Esophagus (tissue), 2 donors: Measurements from ENCODE around the gene AP2A1. TPM values are rescaled to one million over a fixed set of nuclear protein-coding genes. Genes with fewer than 3 reads are reported as not detected.

ENCODE experiments used
- H3K27ac ChIP-seq, 2 donors: one replicate each; pipeline ENCODE4 v1.5.1; 2013; ENCODE audit warnings: low read depth in 2 of 2, mild to moderate bottlenecking in 2 of 2, inconsistent platforms in 1 of 2, low read length in 1 of 2, moderate library complexity in 1 of 2
- H3K27me3 ChIP-seq, 2 donors: one replicate each; pipeline ENCODE4 v1.6.1; 2013; ENCODE audit warnings: low read length in 2 of 2, control low read depth in 1 of 2, mild to moderate bottlenecking in 1 of 2; ENCODE audit not compliant: insufficient read depth in 2 of 2, control insufficient read depth in 1 of 2
- H3K36me3 ChIP-seq, 2 donors: one replicate each; pipeline ENCODE4 v1.6.1; 2013; ENCODE audit warnings: low read length in 1 of 2; ENCODE audit not compliant: control insufficient read depth in 2 of 2, insufficient read depth in 2 of 2
- H3K4me1 ChIP-seq, 2 donors: one replicate each; pipeline ENCODE4 v1.6.1; 2013; ENCODE audit warnings: low read length in 1 of 2; ENCODE audit not compliant: control insufficient read depth in 2 of 2, insufficient read depth in 2 of 2
- H3K4me3 ChIP-seq, 2 donors: one replicate each; pipeline ENCODE4 v1.5.1; 2013; ENCODE audit warnings: low read length in 2 of 2, mild to moderate bottlenecking in 2 of 2, low read depth in 1 of 2, moderate library complexity in 1 of 2
- H3K9me3 ChIP-seq, 2 donors: one replicate each; pipeline ENCODE4 v1.6.1; 2013; ENCODE audit warnings: mild to moderate bottlenecking in 2 of 2, low read depth in 1 of 2, low read length in 1 of 2, moderate library complexity in 1 of 2; ENCODE audit not compliant: control insufficient read depth in 2 of 2, insufficient read depth in 1 of 2
- WGBS, 2 donors: extraction: QIAGEN DNeasy Blood & Tissue Kit; methylation state at CpG; one replicate each; pipeline ENCODE4 v1.1.7; 2013; 5-methylcytosine and 5-hydroxymethylcytosine counted together
- polyA plus RNA-seq, 2 donors: library from polyadenylated mRNA; stranded (reverse); fragments of 200-250 nt; gene quantifications; one replicate each; pipeline ENCODE4 v1.2.3, GENCODE V29; 2013
- donor health status: healthy with polysubstance abuse.
- donor health status: Bipolar disorder and iron deficiency.

Gene AP2A1
- polyA plus RNA-seq, 2 donors = 37.4 to 40.7 TPM

DNA sequence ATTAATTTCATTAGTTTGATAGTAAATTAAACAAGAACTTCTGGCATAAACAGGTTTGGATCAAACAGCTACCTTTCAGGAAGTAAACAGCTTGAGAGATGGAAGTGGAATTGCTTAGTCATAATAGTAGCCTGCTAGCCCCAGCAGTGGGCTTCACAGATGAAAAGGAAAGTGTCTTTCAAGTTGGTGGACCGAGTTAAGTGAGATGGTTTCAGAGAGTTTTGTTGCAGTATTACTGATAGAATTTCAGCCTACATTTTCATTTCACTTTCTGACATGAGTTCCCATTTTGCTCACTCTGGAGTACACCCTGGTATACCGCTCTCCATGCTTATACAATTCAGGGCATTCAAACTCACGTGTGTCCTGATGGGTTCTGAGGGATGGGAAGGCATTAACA, 82.1 kb downstream of the AP2A1 start:
- H3K27ac ChIP-seq = no peak overlapping the region
- no peaks in the 10 kb centered on the region for H3K27me3 ChIP-seq
- no peaks in the 10 kb centered on the region for H3K9me3 ChIP-seq
- H3K36me3 ChIP-seq = no peaks in the 10 kb centered on the region
- H3K4me3 ChIP-seq = no peak overlapping the region
- WGBS, 2 donors = 84 to 89% methylated on average over 3 of the region's 3 CpGs
- H3K4me1 ChIP-seq = peaks cover 0 to 14% of the 10 kb centered on the region in 2 donors

DNA sequence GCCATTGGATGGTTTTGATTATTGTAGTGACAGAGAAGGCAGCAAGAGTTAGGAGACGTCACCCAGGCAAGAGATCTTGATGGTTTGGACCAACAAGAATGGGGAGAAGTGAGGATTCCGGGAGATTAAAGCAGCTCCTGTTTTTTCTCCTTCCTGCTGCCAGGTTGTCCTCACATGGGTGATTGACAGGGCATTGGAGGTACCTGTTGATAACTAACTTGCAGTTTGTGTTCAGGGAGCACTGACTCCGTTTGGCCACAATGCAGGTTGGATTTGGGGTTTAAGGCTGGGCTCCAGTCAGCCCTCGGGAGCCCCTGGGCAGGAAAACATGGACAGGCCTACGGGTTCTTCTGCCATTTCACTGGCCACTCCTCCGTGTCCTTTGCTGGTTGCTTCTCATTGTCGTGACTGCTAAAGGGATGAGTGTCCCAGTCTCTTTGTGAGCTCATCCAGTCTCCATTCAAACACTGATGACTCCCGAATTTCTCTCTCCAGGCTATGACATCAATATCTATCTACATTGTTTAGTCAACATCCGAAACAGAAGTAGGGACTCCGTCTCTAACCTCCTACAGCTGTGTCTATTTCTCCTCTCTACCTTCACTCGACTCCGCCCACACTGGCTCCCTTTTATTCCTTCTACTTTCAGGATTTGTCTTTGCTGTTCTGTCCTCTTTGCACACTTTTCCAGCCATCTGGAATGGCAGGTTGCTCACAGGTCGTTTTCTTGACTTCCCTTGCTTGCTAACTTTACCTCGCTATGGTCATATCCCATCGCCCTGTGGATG, 82.8 kb downstream of the AP2A1 start:
- H3K36me3 ChIP-seq = peaks cover 0 to 4% of the 10 kb centered on the region in 2 donors
- H3K9me3 ChIP-seq = no peaks in the 10 kb centered on the region
- whole genome bisulfite sequencing, 2 donors = 90 to 91% methylated on average over 15 of the region's 15 CpGs
- no peak overlapping the region for H3K4me3 ChIP-seq
- H3K27me3 ChIP-seq = no peaks in the 10 kb centered on the region
- H3K4me1 ChIP-seq = peaks cover 0 to 15% of the 10 kb centered on the region in 2 donors
- peak overlapping the region in 1 of 2 donors; percentile 98 for H3K27ac ChIP-seq

DNA sequence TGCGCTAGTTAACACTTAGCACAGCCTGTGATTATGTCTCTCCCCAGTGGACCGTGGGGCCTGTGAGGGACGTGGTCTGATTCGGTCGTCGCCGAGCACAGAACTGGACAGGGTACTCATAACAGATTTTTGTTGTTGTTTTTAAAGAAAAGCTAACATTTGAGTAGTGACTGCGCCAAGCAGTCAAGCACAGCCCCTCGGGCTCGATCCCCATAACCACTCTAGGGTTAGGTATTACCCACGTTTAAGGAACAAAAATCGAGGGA, 83.4 kb downstream of the AP2A1 start:
- H3K4me3 ChIP-seq = peak overlapping the region; percentile 81 to 93
- peaks cover 0 to 9% of the 10 kb centered on the region in 2 donors for H3K36me3 ChIP-seq
- H3K4me1 ChIP-seq = peaks cover 0 to 15% of the 10 kb centered on the region in 2 donors
- peak overlapping the region; percentile 36 to 98 for H3K27ac ChIP-seq
- no peaks in the 10 kb centered on the region for H3K27me3 ChIP-seq
- H3K9me3 ChIP-seq = no peaks in the 10 kb centered on the region
- WGBS, 2 donors = 53 to 64% methylated on average over 12 of the region's 12 CpGs

DNA sequence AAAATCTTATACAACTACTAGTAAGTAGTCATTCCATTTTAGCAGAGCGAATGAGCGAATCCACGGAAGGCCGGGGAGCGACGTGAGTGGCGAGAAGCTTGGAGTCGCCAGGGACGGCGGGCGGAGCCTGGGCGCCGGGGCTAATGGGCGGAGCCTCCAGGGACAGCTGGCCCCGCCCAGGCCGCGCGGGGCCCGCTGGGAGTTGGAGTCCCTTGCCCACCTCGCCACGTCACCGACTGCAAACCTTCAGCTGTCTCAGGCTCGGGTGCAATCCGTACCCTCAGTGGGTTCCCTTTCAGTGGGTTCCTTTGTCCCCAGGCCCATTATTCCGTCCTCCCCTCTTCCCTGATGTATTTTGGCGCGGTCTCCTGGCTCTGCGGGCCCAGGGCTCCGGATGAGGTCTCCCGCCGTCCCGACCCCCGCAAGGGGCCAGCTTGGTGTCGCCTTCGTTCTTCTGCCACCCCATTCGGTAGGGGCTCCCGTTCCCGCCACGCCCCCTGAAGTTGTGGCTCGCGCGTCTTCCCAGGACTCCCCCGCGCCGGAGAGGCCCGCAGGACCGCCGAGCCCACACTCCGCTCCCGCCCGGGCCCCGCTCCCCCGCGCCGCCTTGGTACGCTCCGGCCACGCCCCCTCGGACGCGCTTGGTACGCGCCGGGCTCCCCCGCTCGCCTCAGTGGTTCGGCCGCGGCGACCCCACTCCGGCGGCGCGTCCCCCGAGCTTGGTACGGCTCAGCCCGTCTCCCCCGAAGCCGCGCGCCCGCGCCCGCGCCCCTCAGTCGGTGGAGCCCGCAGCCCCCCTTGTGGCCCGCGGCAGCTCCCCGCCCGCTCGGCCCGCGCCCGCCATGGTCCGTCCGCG, 83.9 kb downstream of the AP2A1 start, which contains the start of gene PTOV1:
Gene PTOV1, plus strand, starts transcription at position 673 of the 856 bp plus-strand sequence.
- Histone ChIP-seq H3K9me3 (no peaks in the 10 kb centered on the region), H3K27ac (peak within 1 kb of the TSS; percentile 98 to 100), H3K36me3 (peaks cover 0 to 13% of the 10 kb centered on the region in 2 donors), H3K4me3 (peak within 1 kb of the TSS; percentile 81 to 93), H3K27me3 (no peaks in the 10 kb centered on the region), H3K4me1 (peaks cover 0 to 15% of the 10 kb centered on the region in 2 donors)
- WGBS, 2 donors = 0 to 1% methylated on average over 73 to 98 of the region's 98 CpGs

DNA sequence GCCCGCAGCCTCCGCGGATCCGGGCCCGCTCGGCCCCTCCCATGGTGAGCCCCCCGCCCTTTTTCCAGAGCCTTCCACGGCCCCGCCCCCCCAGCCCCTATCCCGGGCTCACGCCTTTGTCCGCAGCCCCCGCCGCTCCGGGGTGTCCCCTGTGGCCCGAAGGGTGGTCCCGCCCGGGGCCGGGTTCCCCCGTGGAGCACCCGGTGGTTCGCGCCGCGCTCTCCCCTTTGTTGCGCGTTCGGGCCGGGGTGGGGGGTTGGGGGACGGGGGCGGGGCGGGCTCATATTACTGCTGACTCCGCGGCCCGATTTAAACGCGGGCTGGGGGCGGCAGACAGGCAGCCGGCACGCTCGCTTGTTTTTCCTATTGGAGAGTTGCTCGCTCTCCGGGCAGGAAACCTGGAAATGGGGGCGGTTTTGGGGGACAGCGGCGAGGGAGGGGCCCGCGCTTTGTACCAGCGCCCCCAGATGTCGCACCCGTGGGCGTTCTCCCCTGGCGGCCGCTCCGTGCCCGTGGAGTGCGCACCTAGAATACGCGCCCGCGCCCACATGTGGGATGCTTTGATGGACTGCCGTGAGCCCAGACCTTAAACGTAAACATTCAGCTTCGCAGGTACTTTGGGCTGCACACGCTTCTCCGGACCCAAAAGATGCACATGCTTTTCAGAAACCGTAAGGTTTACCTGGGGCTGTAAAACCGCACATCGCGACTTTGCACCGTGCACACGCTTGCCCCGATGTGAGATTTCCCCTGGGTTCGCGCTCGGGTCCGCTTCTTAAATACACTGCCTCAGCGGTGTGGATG, 84.9 kb downstream of the AP2A1 start:
- no peaks in the 10 kb centered on the region for H3K9me3 ChIP-seq
- H3K27ac ChIP-seq = peak overlapping the region; percentile 98 to 100
- peak overlapping the region; percentile 81 to 93 for H3K4me3 ChIP-seq
- H3K36me3 ChIP-seq = peaks cover 0 to 18% of the 10 kb centered on the region in 2 donors
- WGBS, 2 donors = 1 to 2% methylated on average over 61 to 78 of the region's 78 CpGs
- H3K27me3 ChIP-seq = no peaks in the 10 kb centered on the region
- peaks cover 0 to 15% of the 10 kb centered on the region in 2 donors for H3K4me1 ChIP-seq

DNA sequence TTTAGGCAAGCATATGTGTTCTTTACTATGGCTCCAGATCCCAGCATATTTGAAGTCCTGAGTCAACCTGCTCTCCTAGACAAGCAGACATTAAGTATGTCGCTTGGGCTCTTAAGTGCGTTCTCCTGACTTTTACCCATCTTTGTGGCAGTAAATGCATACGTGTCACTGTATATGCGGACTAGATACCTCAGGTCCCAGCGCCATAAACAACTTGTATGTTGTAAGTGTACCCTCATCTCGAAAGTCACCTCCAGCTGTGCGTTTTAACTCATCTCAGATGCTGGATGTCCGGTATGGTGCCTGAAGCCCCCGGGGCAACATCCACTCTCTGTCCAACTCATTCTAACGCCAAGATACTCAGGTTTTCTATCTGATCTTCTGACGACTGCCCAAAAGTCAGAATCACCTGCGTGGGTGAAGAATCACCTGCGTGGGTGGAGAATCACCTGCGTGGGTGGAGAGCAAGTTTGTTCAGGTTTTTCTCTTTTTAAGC, 85.9 kb downstream of the AP2A1 start:
- Histone ChIP-seq H3K9me3 (no peaks in the 10 kb centered on the region), H3K27ac (no peak overlapping the region), H3K4me1 (peaks cover 0 to 15% of the 10 kb centered on the region in 2 donors), H3K36me3 (peaks cover 0 to 20% of the 10 kb centered on the region in 2 donors), H3K4me3 (peak overlapping the region; percentile 81 to 93), H3K27me3 (no peaks in the 10 kb centered on the region)
- WGBS, 2 donors = 52 to 57% methylated on average over 14 of the region's 14 CpGs

DNA sequence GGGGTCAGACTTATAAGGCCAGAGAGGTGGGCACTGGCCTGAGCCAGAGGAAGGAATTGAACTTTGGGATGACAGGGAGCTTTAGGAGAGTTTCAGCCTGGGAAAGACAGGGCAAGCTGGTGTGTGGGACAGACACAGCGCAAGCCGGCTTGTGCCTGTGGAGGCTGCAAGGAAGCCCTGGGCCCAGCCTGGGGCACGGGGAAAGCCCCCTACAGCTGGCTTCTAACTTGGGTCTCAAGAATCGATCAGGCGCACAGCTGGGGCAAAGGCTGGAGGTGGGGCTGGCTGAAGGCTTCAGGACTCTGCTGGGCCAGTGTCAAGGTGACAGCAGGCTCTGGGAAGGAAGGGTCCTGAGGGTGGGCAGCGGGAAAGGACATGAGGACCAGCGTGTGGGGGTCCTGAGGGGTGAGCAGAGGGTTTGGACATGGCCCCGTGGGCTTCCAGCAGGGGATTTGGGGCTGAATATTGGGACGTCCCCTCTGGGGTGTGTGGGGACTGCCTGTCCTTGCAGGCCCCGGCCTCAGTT, 87.1 kb downstream of the AP2A1 start:
- Histone ChIP-seq H3K4me1 (peaks cover 0 to 15% of the 10 kb centered on the region in 2 donors), H3K36me3 (peaks cover 0 to 32% of the 10 kb centered on the region in 2 donors), H3K4me3 (no peak overlapping the region), H3K27ac (no peak overlapping the region), H3K27me3 (no peaks in the 10 kb centered on the region), H3K9me3 (no peaks in the 10 kb centered on the region)
- 81 to 88% methylated on average over 10 of the region's 10 CpGs for WGBS, 2 donors

DNA sequence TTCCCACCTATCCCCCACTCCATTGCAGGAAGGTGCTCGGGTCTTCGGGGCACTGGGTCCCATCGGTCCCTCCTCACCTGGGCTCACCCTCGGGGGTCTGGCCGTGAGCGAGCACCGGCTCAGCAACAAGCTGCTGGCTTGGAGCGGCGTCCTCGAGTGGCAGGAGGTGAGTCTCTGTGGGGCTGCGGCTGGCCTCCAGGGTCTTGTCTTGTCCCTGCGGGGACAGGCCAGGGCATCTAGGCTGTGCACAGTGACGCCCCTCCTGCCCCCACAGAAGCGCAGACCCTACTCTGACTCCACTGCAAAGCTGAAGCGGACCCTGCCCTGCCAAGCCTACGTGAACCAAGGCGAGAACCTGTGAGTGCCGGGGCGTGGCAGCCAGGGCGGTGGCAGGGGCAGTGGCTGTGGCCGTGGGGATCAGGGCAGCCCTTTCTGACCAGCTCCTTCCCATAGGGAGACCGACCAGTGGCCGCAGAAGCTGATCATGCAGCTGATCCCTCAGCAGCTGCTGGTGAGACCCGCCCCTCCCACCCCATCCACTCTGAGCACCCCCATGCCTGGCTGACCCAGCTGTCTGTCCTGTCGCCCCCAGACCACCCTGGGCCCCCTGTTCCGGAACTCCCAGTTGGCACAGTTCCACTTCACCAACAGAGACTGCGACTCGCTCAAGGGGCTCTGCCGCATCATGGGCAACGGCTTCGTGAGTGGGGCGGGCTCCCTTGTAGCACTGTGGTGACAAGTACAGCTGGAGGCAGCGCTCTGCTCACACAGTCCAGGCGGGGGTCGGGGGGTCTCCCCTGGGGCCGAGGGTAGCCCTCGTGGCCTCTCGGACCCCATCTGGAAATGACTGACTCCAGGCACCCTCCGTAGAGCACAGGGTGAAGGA, 87.8 kb downstream of the AP2A1 start:
- Histone ChIP-seq H3K27ac (no peak overlapping the region), H3K4me3 (no peak overlapping the region), H3K4me1 (peaks cover 0 to 15% of the 10 kb centered on the region in 2 donors), H3K27me3 (no peaks in the 10 kb centered on the region), H3K36me3 (peaks cover 0 to 33% of the 10 kb centered on the region in 2 donors), H3K9me3 (no peaks in the 10 kb centered on the region)
- 83 to 86% methylated on average over 38 to 39 of the region's 39 CpGs for WGBS, 2 donors
